Endothelial cell of umbilical vein (primary cell): Measurements from ENCODE around the gene PSMB5. TPM values are rescaled to one million over a fixed set of nuclear protein-coding genes. Genes with fewer than 3 reads are reported as not detected.

Experiments
- BruUV-seq: library from RNA; stranded (reverse); fragments of 400-500 nt; replicated peaks from 2 replicates; lab custom pipeline; 2021; lab: Mats Ljungman, UMichigan
- CTCF ChIA-PET: fragments of 300-600, 350-600 bp; sonication (Branson Sonifier 250); formaldehyde crosslinking; loops from one replicate; lab custom pipeline; 2021; ENCODE audit warnings: antibody characterized with exemption, inconsistent platforms; lab: Charles Lee
- POLR2A ChIA-PET: fragments of 300-600, 350-600 bp; sonication (Branson Sonifier 250); formaldehyde crosslinking; loops from one replicate; lab custom pipeline; 2021; ENCODE audit warnings: antibody characterized with exemption, inconsistent platforms; lab: Charles Lee
- DNase-seq: peaks from one replicate; pipeline ENCODE4 v3.0.0-alpha.2; 2011; ENCODE audit warnings: low read depth, low spot score
- FAIRE-seq: peaks from 2 replicates; lab custom pipeline; 2011; peaks lifted over from hg19 to GRCh38; lab: Jason Lieb, UNC
- H2AFZ ChIP-seq: 2 replicates; pipeline ENCODE4 v1.6.0; 2012; ENCODE audit warnings: low read depth, low read length, control low read depth, inconsistent platforms
- H3K27ac ChIP-seq: 2 replicates; pipeline ENCODE4 v1.5.1; 2011; ENCODE audit warnings: low read depth, mild to moderate bottlenecking, control low read depth, low read length, moderate library complexity; ENCODE audit not compliant: insufficient read depth
- H3K27me3 ChIP-seq, 2 experiments: 2 replicates each; pipeline versions ENCODE4 v1.6.0 to v1.6.1; 2011; ENCODE audit warnings: low read length in 2 of 2, mixed read lengths in 1 of 2; ENCODE audit not compliant: control insufficient read depth in 2 of 2, insufficient read depth in 2 of 2
- H3K36me3 ChIP-seq, 2 experiments: 2 replicates in 1 of 2; 3 replicates in 1 of 2; pipeline ENCODE4 v1.5.1; 2011; ENCODE audit warnings: low read length in 2 of 2, mild to moderate bottlenecking in 1 of 2, moderate library complexity in 1 of 2; ENCODE audit not compliant: control insufficient read depth in 2 of 2, insufficient read depth in 2 of 2; ENCODE audit errors: extremely low read depth in 1 of 2
- H3K4me1 ChIP-seq: 3 replicates; pipeline ENCODE4 v1.5.1; 2011; ENCODE audit warnings: mild to moderate bottlenecking, low read length; ENCODE audit not compliant: control insufficient read depth, insufficient read depth; ENCODE audit errors: extremely low read depth
- H3K4me2 ChIP-seq: 2 replicates; pipeline ENCODE4 v1.6.1; 2011; ENCODE audit warnings: low read length, control low read depth, mixed read lengths; ENCODE audit not compliant: insufficient read depth
- H3K4me3 ChIP-seq, 3 experiments: fragments of 200-600 bp in 1 of 3; sonication (generic), shearing (Covaris generic) in 1 of 3; replicated peaks in 1 of 3; 2 replicates each; pipeline ENCODE4 v1.5.1; 2011 to 2016; ENCODE audit warnings: control low read depth in 3 of 3, low read length in 3 of 3, mild to moderate bottlenecking in 2 of 3, inconsistent platforms in 1 of 3, low read depth in 1 of 3, moderate library complexity in 1 of 3; ENCODE audit not compliant: insufficient read depth in 1 of 3
- H3K79me2 ChIP-seq: 2 replicates; pipeline ENCODE4 v1.6.0; 2012; ENCODE audit warnings: low read length, inconsistent platforms; ENCODE audit not compliant: control insufficient read depth, insufficient read depth
- H3K9ac ChIP-seq: replicated peaks from 2 replicates; pipeline ENCODE3; 2011; ENCODE audit warnings: low read length, control low read depth; ENCODE audit not compliant: insufficient read depth; ENCODE audit errors: extremely low read depth
- H3K9me1 ChIP-seq: replicated peaks from 3 replicates; pipeline ENCODE4 v1.6.0; 2011; ENCODE audit warnings: mild to moderate bottlenecking, low read length; ENCODE audit not compliant: control insufficient read depth, insufficient read depth; ENCODE audit errors: extremely low read depth
- H3K9me3 ChIP-seq: replicated peaks from 2 replicates; pipeline ENCODE4 v1.5.1; 2012; ENCODE audit warnings: low read length, inconsistent platforms; ENCODE audit not compliant: control insufficient read depth, insufficient read depth
- H4K20me1 ChIP-seq: replicated peaks from 2 replicates; pipeline ENCODE3; 2011; ENCODE audit warnings: mild to moderate bottlenecking, low read length; ENCODE audit not compliant: control insufficient read depth, insufficient read depth; ENCODE audit errors: extremely low read depth
- CTCF ChIP-seq, 2 donors: IDR thresholded peaks; 1 replicate in 1 of 2; 2 replicates in 1 of 2; pipeline ENCODE4 v1.5.1; 2011; ENCODE audit warnings: low read length in 2 of 2, mild to moderate bottlenecking in 2 of 2, moderate library complexity in 2 of 2, control low read depth in 1 of 2, inconsistent platforms in 1 of 2, low read depth in 1 of 2; ENCODE audit not compliant: insufficient read depth in 1 of 2; ENCODE audit errors: extremely low read depth in 1 of 2
- EZH2 ChIP-seq: IDR thresholded peaks from 2 replicates; pipeline ENCODE4 v1.6.1; 2012; ENCODE audit warnings: borderline replicate concordance, low read depth, mild to moderate bottlenecking, moderate library complexity, low read length, inconsistent platforms; ENCODE audit not compliant: severe bottlenecking
- FOS ChIP-seq: IDR thresholded peaks from 2 replicates; pipeline ENCODE4 v1.6.1; 2011; ENCODE audit warnings: mild to moderate bottlenecking, low read length, moderate library complexity, borderline replicate concordance; ENCODE audit not compliant: insufficient read depth
- GATA2 ChIP-seq: IDR thresholded peaks from 2 replicates; pipeline ENCODE4 v1.7.0; 2011; ENCODE audit warnings: low read depth, mild to moderate bottlenecking, moderate library complexity, mixed read lengths, low read length; ENCODE audit not compliant: insufficient read length, insufficient read depth
- JUN ChIP-seq: IDR thresholded peaks from 2 replicates; pipeline ENCODE4 v1.6.1; 2011; ENCODE audit warnings: borderline replicate concordance, low read depth; ENCODE audit not compliant: insufficient read length, insufficient read depth
- MAX ChIP-seq: IDR thresholded peaks from 2 replicates; pipeline ENCODE4 v1.6.1; 2011; ENCODE audit not compliant: insufficient read depth, insufficient read length
- MYC ChIP-seq: IDR thresholded peaks from one replicate; pipeline ENCODE4 v1.6.1; 2011; ENCODE audit warnings: mild to moderate bottlenecking, low read depth, low read length
- POLR2A ChIP-seq: IDR thresholded peaks from 2 replicates; pipeline ENCODE4 v1.6.1; 2012; ENCODE audit warnings: low read depth, mild to moderate bottlenecking, control low read depth, low read length
- POLR2AphosphoS5 ChIP-seq: IDR thresholded peaks from 2 replicates; pipeline ENCODE4 v1.6.1; 2012; ENCODE audit warnings: low read depth, mild to moderate bottlenecking, control low read depth, low read length, moderate library complexity; ENCODE audit not compliant: insufficient read depth
- dilution Hi-C: fragments of 300-500 bp; cut with MboI; formaldehyde crosslinking; loops from one replicate; pipeline ENCODE4 v1.15.0; 2019; ENCODE audit warnings: low sequenced_read_pairs; ENCODE audit not compliant: extremely low pct_ligation_motif_present
- intact Hi-C: fragments of 100-400 bp; cut with micrococcal nuclease; formaldehyde crosslinking; loops from one replicate; pipeline ENCODE4 v1.10.0; 2022
- polyA plus RNA-seq, 4 experiments: library from polyadenylated mRNA; depleted of rRNA in 3 of 4; stranded (reverse) in 3 of 4; unstranded in 1 of 4; fragments of >200 nt; gene quantifications; 2 replicates each; pipeline versions ENCODE4 v1.2.1 to v1.2.3, GENCODE V29; 2011 to 2012; ENCODE audit warnings: missing spikeins in 1 of 4
- total RNA-seq: library from RNA; stranded (reverse); gene quantifications from 2 replicates; pipeline ENCODE4 v1.2.3, GENCODE V29; 2021

PSMB5 gene
- total and polyA plus RNA-seq, 2 donors (not counting 3 experiments of a cell fraction or from before 2014, with no cell fraction given), result 236 to 464 TPM

GRCh38 chr14:23051141-23052057 lies 16.7 kb upstream of the PSMB5 start:
- no peak for FAIRE-seq
- H3K27ac ChIP-seq, result no peak overlapping the region
- dilution Hi-C loops, result no loop called here

More at GRCh38 chr14:23051141-23052057, 16.7 kb upstream of the PSMB5 start:
- Histone ChIP-seq H3K4me1 (peaks cover 16% of the 10 kb centered on the region), H3K9me3 (no peaks in the 10 kb centered on the region), H3K27me3 (no peaks in the 10 kb centered on the region), H3K4me3 (no peak overlapping the region), H3K9ac (no peak overlapping the region), H4K20me1 (no peaks in the 10 kb centered on the region), H3K9me1 (no peaks in the 10 kb centered on the region), H3K36me3 (peaks cover 0 to 13% of the 10 kb centered on the region in 2 experiments), H2AFZ (no peak overlapping the region), H3K4me2 (no peak overlapping the region), H3K79me2 (no peaks in the 10 kb centered on the region)
- DNase-seq, result no peak
- TF ChIP-seq FOS (no peak), MAX (no peak), POLR2AphosphoS5 (no peak), EZH2 (no peak), CTCF (IDR thresholded peaks at IDR 0.05; ENCODE audit: extremely low read depth in 1 of 2, insufficient read depth in 1 of 2, low read depth in 1 of 2, low read length in 2 of 2) (no peak), POLR2A (no peak), GATA2 (no peak), JUN (no peak), MYC (no peak)
- BruUV-seq, result no TSS peak
- ChIA-PET POLR2A (interaction anchor here (0.5 kb wide), 1 partner anchor 74 kb away, joined by 3 read pairs; no protein-coding TSS in a partner anchor), CTCF (interaction anchor here (0.8 to 13.4 kb wide), 5 partner anchors 11 to 494 kb away, joined by 3 to 1071 read pairs (median 6); partner anchors contain the start of gene AJUBA)
- intact Hi-C loops, result loop anchor here (10.0 kb wide), 1 partner anchor 227 kb away; the partner anchor contains the start of gene MRPL52
